ENCODE results near the gene NOD2.

Gene NOD2

GRCh38 chr16:50743581-50744225, 50.3 kb downstream of the NOD2 start:
- no peak for DNase-seq

- DNase-seq = no peak
These were observed 51.5 kb downstream of the NOD2 start for GRCh38 chr16:50744881-50745280.

- DNase-seq = peak in 1 of 2 experiments; percentile 34
These were observed 52.5 kb downstream of the NOD2 start for GRCh38 chr16:50745940-50746339.

- DNase-seq = no peak
These were observed 54.0 kb downstream of the NOD2 start for GRCh38 chr16:50747207-50747956.

- no peak for DNase-seq
These were observed 58.1 kb downstream of the NOD2 start for GRCh38 chr16:50751528-50751927.

- no peak for DNase-seq
These were observed 59.2 kb downstream of the NOD2 start for GRCh38 chr16:50752471-50753235.

- no peak for DNase-seq
These were observed 63.1 kb downstream of the NOD2 start for GRCh38 chr16:50756473-50756872.

- no peak for DNase-seq
These were observed 67.9 kb downstream of the NOD2 start for GRCh38 chr16:50761267-50761666.

- DNase-seq = no peak
These were observed 68.8 kb downstream of the NOD2 start for GRCh38 chr16:50762241-50762640.

- no peak for DNase-seq
These were observed 69.8 kb downstream of the NOD2 start for GRCh38 chr16:50763211-50763610.

GRCh38 chr16:50765260-50765659, 71.9 kb downstream of the NOD2 start:
- no peak for DNase-seq

GRCh38 chr16:50765861-50766260, 72.5 kb downstream of the NOD2 start:
- no peak for DNase-seq

- DNase-seq = no peak
These were observed 73.8 kb downstream of the NOD2 start for GRCh38 chr16:50767197-50767596.

- DNase-seq = no peak
These were observed 78.0 kb downstream of the NOD2 start for GRCh38 chr16:50771366-50771765.

- DNase-seq = no peak
These were observed 81.0 kb downstream of the NOD2 start for GRCh38 chr16:50774405-50774804.

- DNase-seq = no peak
These were observed 81.6 kb downstream of the NOD2 start for GRCh38 chr16:50774960-50775359.

- no peak for DNase-seq
These were observed 82.6 kb downstream of the NOD2 start for GRCh38 chr16:50776037-50776436.

- DNase-seq = no peak
These were observed 85.1 kb downstream of the NOD2 start for GRCh38 chr16:50778284-50779163.

- no peak for DNase-seq
These were observed 87.6 kb downstream of the NOD2 start for GRCh38 chr16:50781043-50781442.

- no peak for DNase-seq
These were observed 88.1 kb downstream of the NOD2 start for GRCh38 chr16:50781518-50781917.
